WTC11 (cell line): Measurements from ENCODE around the gene ABCD4. TPM values are rescaled to one million over a fixed set of nuclear protein-coding genes. Genes with fewer than 3 reads are reported as not detected.

Experiments used
- ATAC-seq: fragments of 200-7000 bp; cut with Tn5 transposase; 2 replicates; pipeline ENCODE4 v1.10.0; 2021; ENCODE audit warnings: mild to moderate bottlenecking, moderate library complexity
- CTCF ChIA-PET: fragments of 300-600 bp; sonication (Branson Sonifier 250); formaldehyde crosslinking; loops from one replicate; lab custom pipeline; 2021; ENCODE audit warnings: antibody characterized with exemption; lab: Charles Lee
- POLR2A ChIA-PET: fragments of 350-600 bp; sonication (Branson Sonifier 250); formaldehyde crosslinking; loops from one replicate; lab custom pipeline; 2021; ENCODE audit warnings: antibody characterized with exemption; lab: Charles Lee
- DNase-seq: peaks from one replicate; pipeline ENCODE4 v3.0.0; 2021; ENCODE audit warnings: low spot score
- H3K27ac Mint-ChIP-seq: 2 replicates; pipeline ENCODE4 v1.8.0; 2021; ENCODE audit warnings: mixed read lengths
- H3K27me3 Mint-ChIP-seq: 2 replicates; pipeline ENCODE4 v1.8.0; 2021; ENCODE audit warnings: low read depth, mild to moderate bottlenecking, moderate library complexity, mixed read lengths
- H3K36me3 Mint-ChIP-seq: 2 replicates; pipeline ENCODE4 v1.8.0; 2021; ENCODE audit warnings: mixed read lengths
- H3K4me1 Mint-ChIP-seq: 2 replicates; pipeline ENCODE4 v1.8.0; 2022; ENCODE audit warnings: mixed read lengths
- H3K4me3 Mint-ChIP-seq: 2 replicates; pipeline ENCODE4 v1.8.0; 2021; ENCODE audit warnings: mild to moderate bottlenecking, moderate library complexity, mixed read lengths
- H3K9me3 Mint-ChIP-seq: 2 replicates; pipeline ENCODE4 v1.8.0; 2021; ENCODE audit warnings: mixed read lengths
- ATF3 ChIP-seq: sonication (generic); formaldehyde crosslinking; conservative IDR thresholded peaks from 2 replicates; pipeline ENCODE4 v1.8.1; 2022; ENCODE audit warnings: mild to moderate bottlenecking, missing genetic modification reagents
- E2F5 ChIP-seq: sonication (generic); formaldehyde crosslinking; IDR thresholded peaks from 2 replicates; pipeline ENCODE4 v1.8.1; 2022; ENCODE audit warnings: mild to moderate bottlenecking, moderate library complexity, missing genetic modification reagents
- ELF4 ChIP-seq: sonication (generic); formaldehyde crosslinking; IDR thresholded peaks from 2 replicates; pipeline ENCODE4 v1.8.1; 2022; ENCODE audit warnings: low read depth, mild to moderate bottlenecking, moderate library complexity, missing genetic modification reagents
- ERG ChIP-seq: fragments of 250-450 bp; sonication (Bioruptor Pico); IDR thresholded peaks from 2 replicates; pipeline ENCODE4 v1.8.0; 2021; ENCODE audit warnings: mild to moderate bottlenecking
- HMGXB4 ChIP-seq: sonication (generic); formaldehyde crosslinking; IDR thresholded peaks from 2 replicates; pipeline ENCODE4 v1.8.1; 2023; ENCODE audit warnings: mild to moderate bottlenecking, moderate library complexity, missing genetic modification reagents
- MAX ChIP-seq: sonication (generic); formaldehyde crosslinking; IDR thresholded peaks from 2 replicates; pipeline ENCODE4 v1.8.0; 2022; ENCODE audit warnings: mild to moderate bottlenecking, missing genetic modification reagents
- MXD4 ChIP-seq: fragments of 250-450 bp; sonication (Bioruptor Pico); IDR thresholded peaks from 2 replicates; pipeline ENCODE4 v1.8.0; 2021; ENCODE audit warnings: mild to moderate bottlenecking, moderate library complexity, borderline replicate concordance
- NFE2L1 ChIP-seq: sonication (generic); formaldehyde crosslinking; IDR thresholded peaks from 2 replicates; pipeline ENCODE4 v1.8.1; 2023; ENCODE audit warnings: missing genetic modification reagents
- NR3C1 ChIP-seq: sonication (generic); formaldehyde crosslinking; conservative IDR thresholded peaks from 2 replicates; pipeline ENCODE4 v1.8.1; 2023; ENCODE audit warnings: low read depth, mild to moderate bottlenecking, missing genetic modification reagents
- RELA ChIP-seq: sonication (generic); formaldehyde crosslinking; IDR thresholded peaks from 2 replicates; pipeline ENCODE4 v1.8.1; 2022; ENCODE audit warnings: missing genetic modification reagents, mild to moderate bottlenecking, borderline replicate concordance
- STAT6 ChIP-seq: sonication (generic); formaldehyde crosslinking; conservative IDR thresholded peaks from 2 replicates; pipeline ENCODE4 v1.8.1; 2023; ENCODE audit warnings: mild to moderate bottlenecking, low read depth, missing genetic modification reagents, moderate library complexity
- TEAD4 ChIP-seq: sonication (generic); formaldehyde crosslinking; IDR thresholded peaks from 2 replicates; pipeline ENCODE4 v1.8.0; 2022; ENCODE audit warnings: mild to moderate bottlenecking, missing genetic modification reagents
- TP53 ChIP-seq: sonication (generic); formaldehyde crosslinking; IDR thresholded peaks from 2 replicates; pipeline ENCODE4 v1.8.1; 2023; ENCODE audit warnings: mild to moderate bottlenecking, missing genetic modification reagents
- ZBTB43 ChIP-seq: sonication (generic); formaldehyde crosslinking; IDR thresholded peaks from 2 replicates; pipeline ENCODE4 v1.8.1; 2023; ENCODE audit warnings: mild to moderate bottlenecking, missing genetic modification reagents
- ZNF263 ChIP-seq: sonication (generic); formaldehyde crosslinking; IDR thresholded peaks from 2 replicates; pipeline ENCODE4 v1.8.1; 2022; ENCODE audit warnings: low read depth, mild to moderate bottlenecking, moderate library complexity, missing genetic modification reagents
- ZNF281 ChIP-seq: sonication (generic); formaldehyde crosslinking; IDR thresholded peaks from 2 replicates; pipeline ENCODE4 v1.8.0; 2023; ENCODE audit warnings: mild to moderate bottlenecking, missing genetic modification reagents
- ZNF416 ChIP-seq: fragments of 250-450 bp; sonication (Bioruptor Pico); IDR thresholded peaks from 2 replicates; pipeline ENCODE4 v1.9.0; 2021; ENCODE audit warnings: mild to moderate bottlenecking, inconsistent platforms
- ZSCAN18 ChIP-seq: fragments of 250-450 bp; sonication (Bioruptor Pico); IDR thresholded peaks from 2 replicates; pipeline ENCODE4 v2.1.2; 2022; ENCODE audit warnings: mild to moderate bottlenecking, moderate library complexity
- total RNA-seq: library from RNA; stranded (reverse); gene quantifications from 3 replicates; pipeline ENCODE4 v1.2.3, GENCODE V29; 2021

ABCD4 gene
- total RNA-seq, 1 experiment from 2014 or later, result 90.2 TPM

GRCh38 chr14:74258764-74259035 lies 44.0 kb downstream of the ABCD4 start:
- Mint-ChIP-seq H3K27me3 (peaks cover 46% of the 10 kb centered on the region), H3K9me3 (no peaks in the 10 kb centered on the region), H3K36me3 (no peaks in the 10 kb centered on the region), H3K27ac (no peak overlapping the region), H3K4me3 (peak overlapping the region; percentile 80), H3K4me1 (no peaks in the 10 kb centered on the region)
- ATAC-seq (peak; percentile 46), DNase-seq (no peak)
- ChIA-PET POLR2A (no interaction called here), CTCF (interaction anchor here (0.7 to 3.5 kb wide), 15 partner anchors 11 to 353 kb away, joined by 3 to 89 read pairs (median 7); partner anchors contain the start of genes LTBP2, VRTN and VSX2)
- peak; percentile 54; the same call in 1 of the 2 replicates for TF ChIP-seq ZNF263
- TF ChIP-seq NR3C1, result no peak

GRCh38 chr14:74257941-74258763 lies 44.6 kb downstream of the ABCD4 start:
- no peaks in the 10 kb centered on the region for H3K36me3 Mint-ChIP-seq
- no peaks in the 10 kb centered on the region for H3K9me3 Mint-ChIP-seq
- ChIA-PET CTCF (interaction anchor here (0.5 to 3.5 kb wide), 38 partner anchors 9 to 687 kb away, joined by 3 to 89 read pairs (median 5); partner anchors contain the start of genes ABCD4, LTBP2, VRTN and VSX2), POLR2A (no interaction called here)
- H3K27ac Mint-ChIP-seq, result no peak overlapping the region
- H3K27me3 Mint-ChIP-seq, result peaks cover 50% of the 10 kb centered on the region
- no peaks in the 10 kb centered on the region for H3K4me1 Mint-ChIP-seq
- peak; percentile 7 for ATAC-seq
- DNase-seq, result no peak
- H3K4me3 Mint-ChIP-seq, result peak overlapping the region; percentile 80
- TF ChIP-seq RELA (CRISPR knock-in tag), result no peak
- no peak for TF ChIP-seq STAT6 (CRISPR knock-in tag)
- TF ChIP-seq ATF3 (CRISPR knock-in tag), result no peak
- no peak for TF ChIP-seq NFE2L1 (CRISPR knock-in tag)
- TF ChIP-seq ELF4 (CRISPR knock-in tag), result no peak
- TF ChIP-seq ERG (CRISPR knock-in tag), result no peak
- no peak for TF ChIP-seq ZSCAN18 (CRISPR knock-in tag)
- no peak for TF ChIP-seq E2F5
- no peak for TF ChIP-seq TP53 (CRISPR knock-in tag)
- no peak for TF ChIP-seq MAX (CRISPR knock-in tag)
- TF ChIP-seq TEAD4, result no peak
- TF ChIP-seq HMGXB4 (CRISPR knock-in tag), result no peak
- no peak for TF ChIP-seq ZBTB43 (CRISPR knock-in tag)
- TF ChIP-seq ZNF416 (CRISPR knock-in tag), result no peak
- TF ChIP-seq ZNF281 (CRISPR knock-in tag), result no peak
- TF ChIP-seq MXD4 (CRISPR knock-in tag), result no peak
